Astrocyte of the spinal cord (primary cell): Measurements from ENCODE around the gene KLHL22.

ENCODE experiments used
- DNase-seq: peaks from one replicate; pipeline ENCODE4 v3.0.0; 2011; ENCODE audit warnings: low read depth, low spot score
- H3K4me3 ChIP-seq: 2 replicates; pipeline ENCODE4 v1.5.1; 2011; ENCODE audit warnings: low read depth, mild to moderate bottlenecking, low read length, moderate library complexity
- CTCF ChIP-seq: IDR thresholded peaks from 2 replicates; pipeline ENCODE4 v1.5.1; 2012; ENCODE audit warnings: low read depth, mild to moderate bottlenecking, low read length, inconsistent platforms
- in situ Hi-C: cut with HindIII; loops from 2 replicates; pipeline ENCODE4 v1.10.0; 2017; ENCODE audit warnings: low sequenced_read_pairs

The KLHL22 gene

GRCh38 chr22:20429254-20430100 lies 66.1 kb downstream of the KLHL22 start:
- in situ Hi-C loops: no loop called here
- TF ChIP-seq CTCF: no peak

GRCh38 chr22:20428496-20429253 lies 66.9 kb downstream of the KLHL22 start:
- no peak overlapping the region for H3K4me3 ChIP-seq
- TF ChIP-seq CTCF: no peak
- DNase-seq: no peak
- in situ Hi-C loops: no loop called here

More at GRCh38 chr22:20429254-20430100, 66.1 kb downstream of the KLHL22 start:
- H3K4me3 ChIP-seq: no peak overlapping the region
- DNase-seq: no peak

GRCh38 chr22:20427945-20428417 lies 67.6 kb downstream of the KLHL22 start:
- no peak overlapping the region for H3K4me3 ChIP-seq
- in situ Hi-C loops: no loop called here
- no peak for DNase-seq
- TF ChIP-seq CTCF: no peak

- in situ Hi-C loops: no loop called here
- no peak overlapping the region for H3K4me3 ChIP-seq
- no peak for DNase-seq
- no peak for TF ChIP-seq CTCF
These were observed 68.3 kb downstream of the KLHL22 start for GRCh38 chr22:20427104-20427944.

GRCh38 chr22:20426259-20426615 lies 69.4 kb downstream of the KLHL22 start:
- no peak overlapping the region for H3K4me3 ChIP-seq
- in situ Hi-C loops: no loop called here
- no peak for DNase-seq
- no peak for TF ChIP-seq CTCF
